HPDE6-E6E7 (cell line): ENCODE data around the gene ODAPH.
"Not testable (repeated sequence)": the region's sequence is repeated elsewhere in the genome, so short reads cannot be mapped to it uniquely, and the experiment has no call there.

ENCODE experiments used
- DNase-seq: peaks from one replicate; pipeline ENCODE4 v3.0.0; 2011; ENCODE audit warnings: missing footprints; ENCODE audit errors: extremely low spot score

The ODAPH gene

GRCh38 chr4:75555294-75556164 lies at the start of gene ODAPH:
Gene ODAPH (plus strand): TSS chr4:75556066. CDS start chr4:75556083, 17 bp downstream.
- peak; percentile 66 for DNase-seq

DNA sequence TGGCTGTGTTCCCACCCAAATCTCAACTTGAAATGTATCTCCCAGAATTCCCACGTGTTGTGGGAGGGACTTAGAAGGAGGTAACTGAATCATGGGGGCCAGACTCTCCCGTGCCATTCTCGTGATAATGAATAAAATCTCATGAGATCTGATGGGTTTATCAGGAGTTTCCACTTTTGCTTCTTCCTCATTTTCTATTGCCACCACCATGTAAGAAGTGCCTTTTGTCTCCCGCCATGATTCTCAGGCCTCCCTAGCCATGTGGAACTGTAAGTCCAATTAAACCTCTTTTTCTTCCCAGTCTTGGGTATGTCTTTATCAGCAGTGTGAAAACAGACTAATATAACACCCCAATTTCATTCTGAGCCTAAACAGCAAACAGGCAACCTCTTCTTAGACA lies 46.3 kb upstream of the ODAPH start:
- not testable (repeated sequence) for DNase-seq

DNA sequence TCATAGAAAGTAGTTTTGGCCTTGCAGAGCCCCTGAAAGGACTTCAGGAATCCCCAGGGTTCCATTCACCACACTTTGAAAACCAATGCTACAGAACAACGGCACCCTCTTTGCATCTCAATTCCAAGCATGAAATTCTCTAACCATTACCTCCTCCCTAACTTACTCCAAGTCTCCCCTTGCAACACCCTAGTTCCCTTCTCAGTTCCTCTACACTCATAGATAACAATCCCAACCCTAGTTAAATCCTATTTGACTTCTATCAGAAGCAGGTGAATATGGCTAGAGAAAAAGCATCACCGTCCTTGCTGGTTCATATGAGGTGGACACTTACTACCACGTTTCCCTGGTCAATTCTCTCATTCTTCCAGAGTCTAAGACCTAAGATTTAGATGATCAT lies 44.0 kb upstream of the ODAPH start:
- DNase-seq, result no peak

- no peak for DNase-seq
These were observed 43.3 kb upstream of the ODAPH start for GRCh38 chr4:75512386-75513211.

GRCh38 chr4:75513526-75514130 lies 42.2 kb upstream of the ODAPH start:
- no peak for DNase-seq

DNA sequence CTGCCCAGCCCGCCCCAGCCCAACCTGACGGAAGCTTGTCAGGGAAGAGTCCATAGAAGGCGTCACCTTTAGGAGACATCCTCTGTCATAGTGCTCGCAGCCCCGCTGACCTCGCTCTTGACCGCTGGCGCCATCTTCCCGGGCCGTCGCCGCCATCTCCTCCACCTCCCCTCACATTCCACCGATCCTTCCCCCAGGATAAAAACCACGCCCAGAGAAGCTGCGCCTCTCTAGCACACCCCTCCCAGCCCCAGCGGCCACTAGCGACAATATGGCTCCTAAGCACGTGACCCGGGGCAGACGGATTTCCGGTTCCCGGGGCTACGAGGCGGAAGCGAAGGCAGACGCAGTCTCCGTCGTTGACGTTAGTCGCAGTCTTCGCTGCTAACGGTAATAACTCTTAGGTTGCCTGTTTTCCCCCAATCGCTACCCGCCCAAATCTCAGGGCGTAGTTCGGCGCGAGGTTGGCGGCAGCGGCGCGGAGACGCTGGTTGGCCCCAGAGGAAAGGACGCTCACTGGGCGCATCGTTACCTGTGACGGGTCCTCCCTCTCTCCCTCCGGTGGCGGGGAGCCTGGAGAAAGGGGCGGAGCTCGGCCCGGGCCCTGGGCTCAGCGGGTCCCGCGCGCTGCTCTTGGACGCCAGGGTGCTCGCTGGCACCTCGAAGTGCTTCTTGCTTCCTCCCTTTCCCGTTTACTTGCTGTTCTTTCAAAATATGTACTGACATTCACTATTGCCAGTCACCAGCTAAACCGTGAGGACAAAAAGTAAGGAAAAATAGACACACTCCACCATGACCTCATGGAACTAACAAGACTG lies 41.5 kb upstream of the ODAPH start, which contains the start of the genes RCHY1 and THAP6:
Gene RCHY1, minus strand, starts transcription at position 273 of the 818 bp plus-strand sequence. Its CDS starts 117 bp downstream, at position 156.
Gene THAP6, plus strand, starts transcription at position 343 of the 818 bp plus-strand sequence. CDS start 980 bp downstream, outside the sequence.
- peak; percentile 85 for DNase-seq

DNA sequence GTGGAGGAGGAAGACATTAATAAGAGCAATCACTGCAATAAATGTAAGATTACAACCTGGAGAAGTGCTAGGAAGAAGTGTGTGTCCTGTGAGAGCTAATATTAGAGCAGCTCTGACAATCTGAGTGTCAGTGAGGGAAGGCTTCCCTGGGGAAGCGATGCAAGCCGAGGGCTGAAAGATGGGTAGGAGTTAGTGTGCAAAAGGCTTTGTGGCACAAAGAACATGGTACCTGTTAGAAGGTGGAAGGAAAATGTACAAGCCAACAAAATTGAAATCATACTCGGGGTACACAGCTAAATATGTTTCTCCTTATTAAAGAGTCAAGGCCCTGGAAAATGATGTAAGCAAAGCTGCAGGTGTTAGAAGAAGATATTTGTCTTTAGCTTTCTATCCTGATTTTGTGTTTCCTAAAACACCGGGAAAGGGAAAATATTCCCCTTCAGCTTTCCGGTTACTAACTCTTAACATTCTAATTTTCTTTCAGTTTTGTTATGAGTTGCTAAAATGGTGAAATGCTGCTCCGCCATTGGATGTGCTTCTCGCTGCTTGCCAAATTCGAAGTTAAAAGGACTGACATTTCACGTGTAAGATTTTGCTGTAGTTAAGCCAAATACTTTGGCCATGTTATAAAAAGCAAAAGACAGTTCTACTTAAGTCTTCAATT lies 40.8 kb upstream of the ODAPH start:
- no peak for DNase-seq

GRCh38 chr4:75516144-75516543 lies 39.7 kb upstream of the ODAPH start:
- no peak for DNase-seq

DNA sequence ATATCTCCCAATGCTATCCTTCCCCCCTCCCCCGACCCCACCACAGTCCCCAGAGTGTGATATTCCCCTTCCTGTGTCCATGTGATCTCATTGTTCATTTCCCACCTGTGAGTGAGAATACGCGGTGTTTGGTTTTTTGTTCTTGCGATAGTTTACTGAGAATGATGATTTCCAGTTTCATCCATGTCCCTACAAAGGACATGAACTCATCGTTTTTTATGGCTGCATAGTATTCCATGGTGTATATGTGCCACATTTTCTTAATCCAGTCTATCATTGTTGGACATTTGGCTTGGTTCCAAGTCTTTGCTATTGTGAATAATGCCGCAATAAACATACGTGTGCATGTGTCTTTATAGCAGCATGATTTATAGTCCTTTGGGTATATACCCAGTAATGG lies 36.4 kb upstream of the ODAPH start:
- not testable (repeated sequence) for DNase-seq

DNA sequence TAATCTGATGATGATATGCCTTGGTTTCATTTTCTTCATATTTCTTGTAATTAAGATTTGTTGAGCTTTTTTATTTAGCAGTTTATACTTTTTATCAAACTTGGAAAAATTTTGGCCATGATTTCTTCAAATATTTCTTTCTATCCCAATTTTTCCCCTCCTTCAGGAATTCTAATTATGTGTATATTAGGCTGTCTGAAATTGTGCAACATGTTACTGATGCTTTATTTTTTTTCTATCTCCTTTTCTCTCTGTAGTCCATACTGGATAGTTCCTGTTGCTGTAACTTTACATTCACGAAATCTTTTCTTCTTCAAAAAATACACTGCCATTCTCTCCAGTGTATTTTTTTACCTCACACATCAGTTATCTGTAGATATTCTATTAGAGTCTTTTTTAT lies 30.8 kb upstream of the ODAPH start:
- DNase-seq, result no peak

DNA sequence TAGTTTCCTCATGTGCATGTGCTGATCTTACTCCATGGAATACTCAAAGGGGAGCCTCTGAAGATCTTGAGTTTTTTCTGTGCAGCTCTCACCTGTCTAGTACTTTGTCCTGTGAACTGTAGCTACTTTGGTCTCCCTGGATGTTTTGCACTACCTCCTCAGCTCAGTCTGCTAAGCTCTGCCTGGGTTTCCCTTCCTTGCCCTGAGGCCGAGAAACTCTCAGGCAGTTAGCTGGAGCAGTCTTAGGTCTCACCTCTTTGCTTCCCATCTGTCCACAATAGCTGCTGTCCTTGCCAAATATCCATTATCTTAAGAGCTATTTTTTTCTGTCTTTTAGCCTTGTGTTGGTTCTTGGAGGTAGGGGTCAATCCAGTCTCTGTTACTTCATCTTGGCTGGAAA lies 30.0 kb upstream of the ODAPH start:
- DNase-seq, result no peak

- DNase-seq, result no peak
These were observed 28.4 kb upstream of the ODAPH start for GRCh38 chr4:75527482-75527881.

DNA sequence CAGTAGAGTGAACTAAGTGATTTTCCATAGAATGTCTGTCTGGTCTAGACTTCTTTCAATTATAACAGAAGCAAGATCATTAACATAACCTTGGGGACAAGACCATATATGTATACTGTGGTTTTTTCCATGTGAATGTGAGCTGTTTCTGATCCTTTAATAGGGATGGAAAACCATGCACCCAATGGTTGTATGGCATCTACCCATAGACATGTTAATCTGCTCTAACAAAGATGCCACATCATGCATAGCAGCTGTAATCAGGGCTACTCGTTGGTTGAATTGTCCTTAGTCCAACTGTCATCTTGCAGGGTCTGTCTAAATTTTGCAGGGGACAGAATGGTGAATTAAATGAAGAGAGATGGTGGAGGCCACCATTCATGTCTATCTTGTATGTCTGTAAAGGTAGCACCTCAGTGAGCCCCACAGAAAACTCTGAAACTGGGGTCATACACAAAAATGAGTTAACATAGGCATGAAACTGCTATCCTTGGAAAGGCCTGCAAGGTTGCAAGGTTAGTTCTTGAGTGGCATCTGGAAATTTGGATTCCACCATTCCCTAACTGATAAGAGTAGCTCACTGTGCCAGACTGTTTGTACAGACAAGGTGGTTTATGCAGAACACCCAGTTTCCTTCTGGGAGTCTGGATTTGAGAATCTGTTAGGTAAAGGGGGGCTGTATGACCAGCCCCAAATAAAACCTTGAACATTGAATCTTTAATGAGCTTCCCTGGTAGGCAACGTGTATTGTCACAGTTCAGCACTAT lies 25.1 kb upstream of the ODAPH start:
- DNase-seq, result no peak

DNA sequence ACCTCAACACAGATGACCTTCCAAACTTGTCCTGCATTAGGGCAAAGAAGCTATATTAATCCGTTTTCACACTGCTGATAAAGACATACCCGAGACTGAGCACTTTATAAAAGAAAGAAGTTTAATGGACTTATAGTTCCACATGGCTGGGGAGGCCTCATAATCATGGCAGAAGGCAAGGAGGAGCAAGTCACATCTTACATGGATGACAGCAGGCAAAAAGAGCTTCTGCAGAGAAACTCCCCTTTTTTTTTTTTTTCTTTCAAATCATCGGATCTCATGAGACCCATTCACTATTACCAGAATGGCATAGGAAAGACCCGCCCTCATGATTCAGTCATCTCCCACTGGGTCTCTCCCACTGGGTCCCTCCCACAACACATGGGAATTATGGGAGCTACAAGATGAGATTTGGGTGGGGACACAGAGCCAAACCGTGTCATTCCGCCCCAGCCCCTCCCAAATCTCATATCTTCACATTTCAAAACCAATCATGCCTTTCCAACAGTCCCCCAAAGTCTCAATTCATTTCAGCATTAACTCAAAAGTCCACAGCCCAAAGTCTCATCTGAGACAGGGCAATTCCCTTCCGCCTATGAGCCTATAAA lies 24.2 kb upstream of the ODAPH start:
- not testable (repeated sequence) for DNase-seq

DNA sequence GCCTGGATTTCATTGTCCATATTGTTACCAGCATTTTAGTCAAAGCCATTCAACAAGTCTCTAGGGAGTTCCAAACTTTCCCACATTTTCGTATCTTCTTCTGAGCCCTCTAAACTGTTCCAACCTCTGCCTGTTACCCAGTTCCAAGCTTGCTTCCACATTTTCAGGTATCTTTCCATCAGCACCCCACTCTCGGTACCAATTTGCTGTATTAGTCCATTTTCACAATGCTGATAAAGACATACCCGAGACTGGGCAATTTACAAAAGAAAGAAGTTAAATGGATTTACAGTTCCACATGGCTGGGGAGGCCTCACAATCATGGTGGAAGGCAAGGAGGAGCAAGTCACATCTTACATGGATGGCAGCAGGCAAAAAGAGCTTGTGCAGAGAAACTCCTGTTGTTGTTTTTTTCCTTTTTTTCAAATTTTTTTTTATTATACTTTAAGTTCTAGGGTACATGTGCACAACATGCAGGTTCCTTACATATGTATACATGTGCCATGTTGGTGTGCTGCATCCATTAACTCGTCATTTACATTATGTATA lies 22.5 kb upstream of the ODAPH start:
- DNase-seq, result not testable (repeated sequence)

DNA sequence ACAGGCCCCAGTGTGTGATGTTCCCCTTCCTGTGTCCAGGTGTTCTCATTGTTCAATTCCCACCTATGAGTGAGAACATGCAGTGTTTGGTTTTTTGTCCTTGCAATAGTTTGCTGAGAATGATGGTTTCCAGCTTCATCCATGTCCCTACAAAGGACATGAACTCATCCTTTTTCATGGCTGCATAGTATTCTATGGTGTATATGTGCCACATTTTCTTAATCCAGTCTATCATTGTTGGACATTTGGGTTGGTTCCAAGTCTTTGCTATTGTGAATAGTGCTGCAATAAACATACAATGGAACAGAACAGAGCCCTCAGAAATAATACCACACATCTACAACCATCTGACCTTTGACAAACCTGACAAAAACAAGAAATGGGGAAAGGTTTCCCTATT lies 21.9 kb upstream of the ODAPH start:
- not testable (repeated sequence) for DNase-seq

DNA sequence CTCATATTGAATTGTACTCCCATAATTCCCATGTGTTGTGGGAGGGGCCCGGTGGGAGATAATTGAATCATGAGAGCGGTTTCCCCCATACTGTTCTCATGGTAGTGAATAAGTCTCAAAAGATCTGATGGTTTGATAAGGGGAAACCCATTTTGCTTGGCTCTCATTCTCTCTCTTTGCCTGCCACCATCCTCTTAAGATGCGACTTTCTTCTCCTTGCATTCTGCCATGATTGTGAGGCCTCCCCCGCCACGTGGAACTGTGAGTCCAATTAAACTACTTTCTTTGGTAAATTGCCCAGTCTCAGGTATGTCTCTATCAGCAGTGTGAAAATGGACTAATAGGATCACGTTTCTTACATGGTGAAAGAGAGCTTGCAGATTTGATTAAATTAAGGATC lies 18.6 kb upstream of the ODAPH start:
- DNase-seq, result not testable (repeated sequence)

- peak; percentile 61 for DNase-seq
These were observed 13.0 kb upstream of the ODAPH start for GRCh38 chr4:75542824-75543223.

DNA sequence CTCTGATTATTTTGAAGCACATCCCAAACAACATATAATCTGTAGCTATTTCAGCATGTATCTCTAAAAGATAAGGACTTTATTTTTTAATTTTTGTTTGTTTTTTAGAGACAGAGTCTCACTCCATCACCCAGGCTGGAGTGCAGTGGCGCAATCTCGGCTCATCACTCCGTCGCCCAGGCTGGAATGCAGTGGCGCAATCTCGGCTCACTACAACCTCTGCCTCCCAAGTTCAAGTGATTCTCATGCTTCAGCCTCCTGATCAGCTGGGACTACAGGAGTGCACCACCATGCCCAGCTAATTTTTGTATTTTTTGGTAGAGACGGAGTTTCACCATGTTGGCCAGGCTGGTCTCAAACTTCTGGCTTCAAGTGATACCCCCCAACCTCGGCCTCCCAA lies 11.6 kb upstream of the ODAPH start:
- DNase-seq, result not testable (repeated sequence)
